Globus pallidus (tissue), 1 donor: ENCODE measurements around the gene PCDH9.

Source experiments
- DNase-seq: peaks from one replicate; pipeline ENCODE4 v3.0.0-alpha.2; 2015; ENCODE audit warnings: low spot score

PCDH9 gene

GRCh38 chr13:66520511-66521355 lies 709.4 kb downstream of the PCDH9 start:
- no peak for DNase-seq

GRCh38 chr13:66519259-66519658 lies 710.9 kb downstream of the PCDH9 start:
- DNase-seq, result no peak

GRCh38 chr13:66518068-66518467 lies 712.1 kb downstream of the PCDH9 start:
- DNase-seq, result no peak

- no peak for DNase-seq
Measured at GRCh38 chr13:66513728-66514127, 716.4 kb downstream of the PCDH9 start.

GRCh38 chr13:66509175-66509574 lies 721.0 kb downstream of the PCDH9 start:
- DNase-seq, result no peak

- no peak for DNase-seq
Measured at GRCh38 chr13:66508153-66508909, 721.8 kb downstream of the PCDH9 start.

GRCh38 chr13:66506979-66507378 lies 723.2 kb downstream of the PCDH9 start:
- no peak for DNase-seq

- no peak for DNase-seq
Measured at GRCh38 chr13:66506051-66506777, 723.9 kb downstream of the PCDH9 start.

- no peak for DNase-seq
Measured at GRCh38 chr13:66503890-66504289, 726.2 kb downstream of the PCDH9 start.

GRCh38 chr13:66501181-66501580 lies 729.0 kb downstream of the PCDH9 start:
- no peak for DNase-seq

GRCh38 chr13:66492479-66492878 lies 737.7 kb downstream of the PCDH9 start:
- no peak for DNase-seq

- no peak for DNase-seq
Measured at GRCh38 chr13:66491251-66491650, 738.9 kb downstream of the PCDH9 start.

GRCh38 chr13:66489586-66489985 lies 740.5 kb downstream of the PCDH9 start:
- no peak for DNase-seq

- no peak for DNase-seq
Measured at GRCh38 chr13:66489172-66489571, 741.0 kb downstream of the PCDH9 start.

GRCh38 chr13:66483712-66484111 lies 746.4 kb downstream of the PCDH9 start:
- DNase-seq, result no peak

- no peak for DNase-seq
Measured at GRCh38 chr13:66482836-66483235, 747.3 kb downstream of the PCDH9 start.

GRCh38 chr13:66477816-66478215 lies 752.3 kb downstream of the PCDH9 start:
- no peak for DNase-seq

GRCh38 chr13:66475061-66475460 lies 755.1 kb downstream of the PCDH9 start:
- DNase-seq, result no peak

- DNase-seq, result no peak
Measured at GRCh38 chr13:66469745-66470144, 760.4 kb downstream of the PCDH9 start.

- DNase-seq, result no peak
Measured at GRCh38 chr13:66468656-66469055, 761.5 kb downstream of the PCDH9 start.

GRCh38 chr13:66462187-66462586 lies 767.9 kb downstream of the PCDH9 start:
- DNase-seq, result no peak

- DNase-seq, result no peak
Measured at GRCh38 chr13:66461021-66461420, 769.1 kb downstream of the PCDH9 start.

- no peak for DNase-seq
Measured at GRCh38 chr13:66459634-66460033, 770.5 kb downstream of the PCDH9 start.
